Breast epithelium (tissue), 3 donors: Measurements from ENCODE around the gene SLC2A10.

Experiments
- POLR2A ChIP-seq: fragments of 450-650 bp; IDR thresholded peaks from one replicate; pipeline ENCODE4 v1.6.1; 2016; ENCODE audit warnings: antibody characterized with exemption, mild to moderate bottlenecking, moderate library complexity
- TF ChIP-seq, protein P1 (sequence below), 3 donors: fragments of 450-650 bp; IDR thresholded peaks; one replicate each; pipeline ENCODE4 v1.5.1; 2016 to 2017; ENCODE audit warnings: antibody characterized with exemption in 3 of 3, mild to moderate bottlenecking in 3 of 3, moderate library complexity in 3 of 3

DNA sequence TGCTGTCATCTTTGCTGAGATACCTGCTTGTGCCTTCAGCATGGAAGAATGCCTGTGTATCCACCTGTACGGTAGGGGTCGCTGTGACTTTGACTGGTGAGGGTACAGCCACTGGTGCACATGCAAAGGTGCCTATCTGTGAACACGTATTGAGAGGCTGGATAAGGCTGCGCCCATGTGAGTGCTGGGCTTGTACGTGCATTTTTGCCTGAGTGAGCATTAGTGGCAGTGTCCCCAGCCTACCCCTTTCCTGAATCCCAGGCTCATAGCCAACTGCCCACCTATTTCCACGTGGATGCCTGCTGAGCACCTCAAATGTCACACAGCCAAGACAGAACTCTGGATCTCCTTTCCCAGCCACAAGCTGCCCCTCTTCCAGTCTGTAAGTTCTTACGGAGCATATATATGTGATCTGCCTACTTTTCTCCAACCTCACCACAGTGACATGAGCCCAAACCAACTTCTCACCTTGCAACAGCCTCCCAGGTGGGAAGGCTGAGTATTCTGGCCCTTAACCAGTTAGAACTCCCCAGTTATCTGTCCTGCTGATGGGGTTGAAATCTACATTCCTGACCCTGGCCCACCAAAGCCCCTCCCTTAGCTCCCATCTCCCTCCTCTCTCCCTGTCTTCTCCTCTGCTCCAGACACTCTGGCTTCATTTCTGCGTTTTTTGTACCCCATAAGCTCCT lies 1.1 kb upstream of the SLC2A10 start:
- TF ChIP-seq, protein P1, sequence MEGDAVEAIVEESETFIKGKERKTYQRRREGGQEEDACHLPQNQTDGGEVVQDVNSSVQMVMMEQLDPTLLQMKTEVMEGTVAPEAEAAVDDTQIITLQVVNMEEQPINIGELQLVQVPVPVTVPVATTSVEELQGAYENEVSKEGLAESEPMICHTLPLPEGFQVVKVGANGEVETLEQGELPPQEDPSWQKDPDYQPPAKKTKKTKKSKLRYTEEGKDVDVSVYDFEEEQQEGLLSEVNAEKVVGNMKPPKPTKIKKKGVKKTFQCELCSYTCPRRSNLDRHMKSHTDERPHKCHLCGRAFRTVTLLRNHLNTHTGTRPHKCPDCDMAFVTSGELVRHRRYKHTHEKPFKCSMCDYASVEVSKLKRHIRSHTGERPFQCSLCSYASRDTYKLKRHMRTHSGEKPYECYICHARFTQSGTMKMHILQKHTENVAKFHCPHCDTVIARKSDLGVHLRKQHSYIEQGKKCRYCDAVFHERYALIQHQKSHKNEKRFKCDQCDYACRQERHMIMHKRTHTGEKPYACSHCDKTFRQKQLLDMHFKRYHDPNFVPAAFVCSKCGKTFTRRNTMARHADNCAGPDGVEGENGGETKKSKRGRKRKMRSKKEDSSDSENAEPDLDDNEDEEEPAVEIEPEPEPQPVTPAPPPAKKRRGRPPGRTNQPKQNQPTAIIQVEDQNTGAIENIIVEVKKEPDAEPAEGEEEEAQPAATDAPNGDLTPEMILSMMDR (IDR thresholded peaks at IDR 0.05), result peak in 1 of 3 donors; percentile 17
- TF ChIP-seq POLR2A, result no peak
